ENCODE results near the gene CCDC170. TPM values are rescaled to one million over a fixed set of nuclear protein-coding genes. Genes with fewer than 3 reads are reported as not detected.

The CCDC170 gene
- total and polyA plus RNA-seq, 3 donors from 2014 or later, result 3.1 to 9.5 (median 3.3) TPM

- no peak overlapping the region for H3K27ac ChIP-seq
- TF ChIP-seq POLR2A (IDR thresholded peaks at IDR 0.05) (no peak), CTCF (IDR thresholded peaks at IDR 0.05) (no peak)
- no peak for DNase-seq
- H3K4me3 ChIP-seq, result no peak overlapping the region
- 87 to 91% methylated on average over 2 of the region's 2 CpGs for WGBS, 2 donors
- intact Hi-C loops (cut with DNase I; ENCODE audit: low total_unique reads), result no loop called here
- no peaks in the 10 kb centered on the region for H3K36me3 ChIP-seq (ENCODE audit: low read depth, missing control alignments)
- no peaks in the 10 kb centered on the region for H3K27me3 ChIP-seq
- no peaks in the 10 kb centered on the region for H3K9me3 ChIP-seq
- H3K4me1 ChIP-seq, result no peaks in the 10 kb centered on the region
These were observed 123.7 kb downstream of the CCDC170 start for GRCh38 chr6:151617539-151617938.

GRCh38 chr6:151618717-151619116 lies 124.9 kb downstream of the CCDC170 start:
- no peaks in the 10 kb centered on the region for H3K27me3 ChIP-seq
- no peaks in the 10 kb centered on the region for H3K4me1 ChIP-seq
- H3K27ac ChIP-seq, result no peak overlapping the region
- H3K9me3 ChIP-seq, result no peaks in the 10 kb centered on the region
- intact Hi-C loops (cut with DNase I; ENCODE audit: low total_unique reads), result no loop called here
- no peak for TF ChIP-seq POLR2A (IDR thresholded peaks at IDR 0.05)
- TF ChIP-seq CTCF (IDR thresholded peaks at IDR 0.05), result no peak
- WGBS, 2 donors, result 97% methylated on average over 4 of the region's 4 CpGs
- H3K4me3 ChIP-seq, result no peak overlapping the region
- H3K36me3 ChIP-seq (ENCODE audit: low read depth, missing control alignments), result no peaks in the 10 kb centered on the region
- no peak for DNase-seq

- no peaks in the 10 kb centered on the region for H3K27me3 ChIP-seq
- H3K27ac ChIP-seq, result no peak overlapping the region
- no peak for DNase-seq
- TF ChIP-seq CTCF (IDR thresholded peaks at IDR 0.05) (no peak), POLR2A (IDR thresholded peaks at IDR 0.05) (no peak)
- intact Hi-C loops (cut with DNase I; ENCODE audit: low total_unique reads), result no loop called here
- H3K9me3 ChIP-seq, result no peaks in the 10 kb centered on the region
- no peak overlapping the region for H3K4me3 ChIP-seq
- WGBS, 2 donors, result 89 to 94% methylated on average over 4 of the region's 4 CpGs
- no peaks in the 10 kb centered on the region for H3K4me1 ChIP-seq
- H3K36me3 ChIP-seq (ENCODE audit: low read depth, missing control alignments), result no peaks in the 10 kb centered on the region
These were observed 126.4 kb downstream of the CCDC170 start for GRCh38 chr6:151620179-151620578.

GRCh38 chr6:151624071-151624470 lies 130.3 kb downstream of the CCDC170 start:
- intact Hi-C loops (cut with DNase I; ENCODE audit: low total_unique reads), result no loop called here
- no peak for DNase-seq
- H3K4me1 ChIP-seq, result no peaks in the 10 kb centered on the region

More at GRCh38 chr6:151624071-151624470, 130.3 kb downstream of the CCDC170 start:
- WGBS, 2 donors, result 88 to 97% methylated on average over 2 of the region's 2 CpGs
- H3K36me3 ChIP-seq (ENCODE audit: low read depth, missing control alignments), result no peaks in the 10 kb centered on the region
- H3K27me3 ChIP-seq, result no peaks in the 10 kb centered on the region
- no peak overlapping the region for H3K27ac ChIP-seq
- TF ChIP-seq CTCF (IDR thresholded peaks at IDR 0.05), result no peak
- no peak for TF ChIP-seq POLR2A (IDR thresholded peaks at IDR 0.05)
- no peaks in the 10 kb centered on the region for H3K9me3 ChIP-seq
- no peak overlapping the region for H3K4me3 ChIP-seq
